ENCODE results near the gene TMEM178A. TPM values are rescaled to one million over a fixed set of nuclear protein-coding genes. Genes with fewer than 3 reads are reported as not detected.
A peak's percentile ranks its signal among the peaks of the same experiment; 100 is the strongest.
"Not testable (repeated sequence)": the region's sequence is repeated elsewhere in the genome, so short reads cannot be mapped to it uniquely, and the experiment has no call there.

The TMEM178A gene
- total RNA-seq, 1 donor from 2014 or later, result 3.0 TPM

DNA sequence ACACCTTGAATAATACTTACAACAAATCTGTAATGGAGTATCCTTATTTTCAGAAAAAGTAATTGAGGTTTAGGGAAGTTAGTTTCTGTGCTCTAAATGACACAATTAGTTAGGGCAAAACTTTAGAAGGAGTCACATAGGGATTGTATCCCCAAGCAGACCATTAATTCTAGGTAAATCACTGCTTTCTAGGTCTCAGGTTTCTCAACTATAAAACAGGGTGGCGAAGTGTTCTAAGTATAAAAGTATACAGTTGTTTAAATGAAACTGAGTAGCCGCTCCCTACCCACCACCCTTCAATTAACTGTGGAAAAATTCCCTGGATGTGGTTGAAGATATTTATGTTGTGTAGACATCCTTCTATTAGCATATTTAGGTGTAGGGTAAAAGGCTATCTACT, 19.9 kb upstream of the TMEM178A start:
- DNase-seq (ENCODE audit: missing footprints) (no peak), ATAC-seq (no peak)
- intact Hi-C loops (cut with DNase I), result no loop called here

DNA sequence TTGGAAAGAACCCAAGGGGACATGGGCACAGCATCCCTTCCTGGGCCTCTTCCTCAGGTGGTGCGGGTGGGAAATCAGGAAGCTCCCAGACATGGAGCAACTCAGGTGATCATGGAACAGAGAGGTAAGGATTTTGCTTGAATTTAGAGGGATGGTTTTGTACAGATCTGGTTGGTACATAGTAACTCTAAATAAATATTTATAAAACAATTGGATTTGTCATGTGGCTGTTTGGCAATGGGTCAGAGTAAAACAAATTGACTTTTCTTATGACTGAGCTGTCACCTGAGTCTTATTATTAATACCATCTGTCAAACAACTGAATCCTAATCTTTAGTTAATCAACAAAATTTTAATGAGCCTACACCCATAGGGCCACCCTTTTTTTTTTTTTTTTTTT, 19.4 kb upstream of the TMEM178A start:
- intact Hi-C loops (cut with DNase I), result no loop called here
- no peak for ATAC-seq
- DNase-seq (ENCODE audit: missing footprints), result no peak

DNA sequence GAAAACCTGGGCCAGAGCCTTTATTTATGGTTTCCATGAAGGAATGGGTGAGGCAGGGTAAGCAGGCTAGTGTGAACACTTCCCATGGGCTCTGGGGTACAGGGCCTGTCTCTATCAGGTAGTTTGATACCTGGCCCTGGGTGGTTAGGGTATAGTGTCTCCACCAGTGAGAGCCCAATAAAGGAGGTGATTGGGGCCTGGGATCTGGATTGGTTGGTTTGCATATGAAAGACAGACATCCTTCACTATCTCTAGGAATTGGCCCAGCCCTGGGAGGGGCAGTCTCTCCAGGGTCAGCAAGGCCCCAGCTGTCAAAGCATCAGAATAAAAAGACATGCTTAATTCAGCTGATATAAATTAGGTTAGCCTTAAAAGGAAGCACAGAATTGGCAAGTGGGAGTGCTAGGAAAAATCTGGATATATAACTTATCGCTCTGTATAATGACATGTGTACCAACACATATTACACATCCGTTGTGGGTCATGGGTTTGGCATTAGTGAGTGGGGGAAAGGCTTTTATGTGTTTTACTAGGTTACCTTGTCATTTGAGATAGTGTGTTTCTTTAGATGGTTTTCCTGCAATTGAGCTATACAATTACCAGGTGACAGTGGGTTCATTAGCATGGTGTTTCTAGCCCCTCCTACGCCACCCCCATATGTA, 18.5 kb upstream of the TMEM178A start:
- ATAC-seq, result no peak
- DNase-seq (ENCODE audit: missing footprints), result no peak
- intact Hi-C loops (cut with DNase I), result no loop called here

DNA sequence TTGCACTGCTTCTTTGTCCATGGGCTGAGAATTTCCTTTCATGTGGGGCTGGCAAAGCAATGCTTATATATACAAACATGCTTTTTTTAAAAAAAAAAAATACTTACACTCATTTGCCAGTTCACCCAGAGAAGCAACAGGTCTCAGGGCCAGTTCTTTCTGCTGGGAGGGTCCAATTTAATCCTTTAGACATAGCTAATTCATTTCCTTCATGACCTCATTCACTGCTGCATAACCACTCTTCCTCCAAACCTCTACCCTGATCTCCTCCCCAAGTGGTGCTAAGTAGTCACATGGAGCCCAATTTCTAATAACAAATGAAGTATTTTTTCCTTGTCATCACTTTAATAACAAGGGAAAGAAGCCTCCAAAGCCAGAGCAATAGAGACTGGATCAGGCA, 17.1 kb upstream of the TMEM178A start:
- intact Hi-C loops (cut with DNase I), result no loop called here
- no peak for ATAC-seq

DNA sequence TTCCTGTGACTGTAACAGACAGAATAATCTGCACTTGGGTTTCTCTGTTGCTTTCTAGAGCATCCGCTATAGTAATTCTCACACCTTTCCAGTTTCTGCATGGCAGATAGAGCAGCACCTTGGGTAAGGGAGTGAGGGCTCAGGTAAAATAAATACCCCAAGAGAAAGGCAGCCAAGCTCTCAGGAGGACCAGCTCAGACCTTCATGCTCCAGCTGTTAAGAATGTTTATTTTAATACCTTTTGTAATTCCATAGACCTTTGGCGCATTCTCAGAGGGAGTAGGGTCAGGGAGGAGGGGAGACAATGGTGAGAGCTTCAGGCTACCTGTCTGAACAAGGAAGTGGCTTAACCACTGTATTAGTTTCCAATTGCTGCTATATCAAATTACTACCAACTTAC, 16.2 kb upstream of the TMEM178A start:
- DNase-seq (ENCODE audit: missing footprints) (no peak), ATAC-seq (no peak)
- intact Hi-C loops (cut with DNase I), result no loop called here

More for the DNA sequence above, 17.1 kb upstream of the TMEM178A start:
- DNase-seq (ENCODE audit: missing footprints), result no peak

DNA sequence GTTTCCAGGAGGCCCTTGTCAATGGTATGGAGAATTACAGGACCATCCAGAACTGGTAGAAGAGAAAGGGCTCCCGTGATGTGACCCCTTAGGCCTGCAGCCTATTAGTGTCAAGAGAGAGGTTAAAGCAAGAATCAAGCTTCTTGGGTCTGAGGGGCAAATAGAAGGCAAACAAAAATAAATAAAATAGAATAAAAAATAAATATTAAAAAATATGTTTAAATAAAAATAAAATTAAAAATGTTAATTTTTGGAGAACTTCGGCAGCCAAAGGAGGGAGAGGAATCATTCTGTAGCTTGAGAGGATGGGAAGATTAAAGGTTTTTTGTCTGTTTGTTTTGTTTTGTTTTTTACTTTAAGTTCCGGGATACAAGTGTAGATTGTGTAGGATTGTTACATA, 15.2 kb upstream of the TMEM178A start:
- DNase-seq (ENCODE audit: missing footprints), result no peak
- no peak for ATAC-seq
- intact Hi-C loops (cut with DNase I), result no loop called here

DNA sequence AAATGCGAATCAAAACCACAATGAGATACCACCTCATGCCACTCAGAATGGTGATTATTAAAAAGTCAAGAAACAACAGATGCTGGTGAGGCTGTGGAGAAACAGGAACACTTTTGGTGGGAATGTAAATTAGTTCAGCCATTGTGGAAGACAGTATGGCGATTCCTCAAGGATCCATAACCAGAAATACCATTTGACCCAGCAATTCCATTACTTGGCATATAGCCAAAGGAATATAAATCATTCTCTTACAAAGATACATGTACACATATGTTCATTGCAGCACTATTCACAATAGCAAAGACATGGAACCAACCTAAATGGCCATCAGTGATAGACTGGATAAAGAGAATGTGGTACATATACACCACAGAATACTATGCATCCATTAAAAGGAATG, 9.5 kb upstream of the TMEM178A start:
- intact Hi-C loops (cut with DNase I); ATAC-seq: not testable (repeated sequence)

DNA sequence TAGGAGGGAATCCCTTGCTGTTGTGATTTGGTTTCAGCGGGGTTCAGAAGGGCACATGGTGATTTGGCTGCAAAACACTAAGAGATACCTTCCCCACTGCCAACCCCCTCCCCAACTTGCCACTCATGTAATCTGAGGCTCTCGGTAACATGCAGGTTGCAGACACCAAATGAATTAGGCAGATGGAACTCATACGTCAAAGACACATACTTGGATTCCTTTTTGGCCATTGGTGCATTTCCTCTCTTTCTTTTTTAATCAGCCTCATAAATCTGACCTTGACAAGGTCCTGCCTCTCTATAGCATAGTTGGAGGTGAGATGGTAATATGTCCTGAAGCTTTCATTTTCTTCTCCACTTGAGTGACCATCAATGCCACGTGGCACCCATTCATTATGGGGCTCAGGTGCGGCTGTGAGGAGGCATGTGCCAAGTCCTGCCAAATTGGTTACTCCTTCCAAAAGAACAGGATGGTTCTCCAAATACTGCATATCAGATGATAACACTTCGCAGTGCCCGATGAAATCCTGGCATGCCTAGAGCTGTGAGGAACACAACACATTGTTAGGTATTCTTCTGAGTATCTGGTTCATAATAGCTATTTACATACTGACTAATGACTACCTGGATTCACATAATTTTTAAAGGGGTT, 8.3 kb upstream of the TMEM178A start:
- DNase-seq (ENCODE audit: missing footprints) (no peak), ATAC-seq (no peak)
- intact Hi-C loops (cut with DNase I), result no loop called here

More for the DNA sequence above, 9.5 kb upstream of the TMEM178A start:
- DNase-seq (ENCODE audit: missing footprints), result not testable (repeated sequence)

DNA sequence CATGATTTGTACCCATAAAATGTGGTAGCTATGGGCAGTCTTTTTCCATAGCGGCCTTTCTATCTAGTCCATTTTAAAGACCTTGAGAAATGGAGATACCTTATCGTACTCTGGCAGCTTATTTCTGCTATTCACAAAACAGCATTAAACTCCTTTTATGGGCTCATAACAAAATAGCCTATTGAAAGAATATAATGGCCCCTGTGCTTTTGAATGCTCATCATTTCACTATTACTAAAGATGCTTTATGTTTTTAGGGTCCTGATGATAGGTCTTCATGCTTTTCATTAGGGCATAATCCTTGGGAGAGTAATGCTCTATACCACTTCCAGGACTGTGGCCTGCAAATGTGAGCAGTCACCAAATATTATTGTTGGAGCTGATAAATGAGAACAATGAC, 7.3 kb upstream of the TMEM178A start:
- DNase-seq (ENCODE audit: missing footprints) (no peak), ATAC-seq (no peak)
- intact Hi-C loops (cut with DNase I), result no loop called here

DNA sequence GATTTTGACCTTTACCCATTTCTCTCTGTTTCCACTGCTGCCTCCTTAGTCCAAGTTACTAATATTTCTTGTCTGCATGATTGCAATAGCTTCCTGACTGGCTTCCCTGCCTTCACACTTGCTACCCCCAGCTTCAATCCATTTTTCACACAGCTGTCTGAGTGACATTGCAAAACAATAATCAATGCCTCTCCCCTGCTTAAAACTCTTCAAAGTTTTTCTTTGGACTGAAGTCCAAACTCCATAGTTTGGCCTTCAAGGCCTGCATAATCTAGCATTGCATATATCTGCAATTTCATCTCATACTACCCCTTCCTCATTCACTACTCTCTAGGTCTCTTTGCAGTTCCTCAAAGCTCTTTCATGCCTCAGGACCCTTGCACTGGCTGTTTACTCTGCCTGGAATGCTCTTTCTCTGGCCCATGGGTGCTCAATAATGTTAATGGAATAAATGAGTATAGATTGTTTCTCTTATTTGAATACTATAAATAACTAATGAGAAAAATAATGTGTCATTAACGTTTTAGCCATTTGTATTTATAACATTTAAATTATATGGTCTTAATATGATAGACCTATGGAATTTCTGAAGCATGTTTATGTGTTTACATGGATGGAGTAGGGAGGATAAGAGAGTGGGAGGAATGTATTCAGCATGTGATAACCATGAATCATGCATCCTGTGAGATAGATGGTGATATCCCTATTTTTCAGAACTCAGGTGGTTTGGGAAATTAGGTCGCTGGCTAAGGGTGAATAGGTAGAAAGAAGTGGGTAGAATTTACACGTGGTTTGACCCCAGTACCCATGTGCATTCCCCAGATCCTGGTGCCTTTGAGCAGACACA, 5.7 kb upstream of the TMEM178A start:
- ATAC-seq, result no peak
- intact Hi-C loops (cut with DNase I), result no loop called here
- DNase-seq (ENCODE audit: missing footprints), result no peak

DNA sequence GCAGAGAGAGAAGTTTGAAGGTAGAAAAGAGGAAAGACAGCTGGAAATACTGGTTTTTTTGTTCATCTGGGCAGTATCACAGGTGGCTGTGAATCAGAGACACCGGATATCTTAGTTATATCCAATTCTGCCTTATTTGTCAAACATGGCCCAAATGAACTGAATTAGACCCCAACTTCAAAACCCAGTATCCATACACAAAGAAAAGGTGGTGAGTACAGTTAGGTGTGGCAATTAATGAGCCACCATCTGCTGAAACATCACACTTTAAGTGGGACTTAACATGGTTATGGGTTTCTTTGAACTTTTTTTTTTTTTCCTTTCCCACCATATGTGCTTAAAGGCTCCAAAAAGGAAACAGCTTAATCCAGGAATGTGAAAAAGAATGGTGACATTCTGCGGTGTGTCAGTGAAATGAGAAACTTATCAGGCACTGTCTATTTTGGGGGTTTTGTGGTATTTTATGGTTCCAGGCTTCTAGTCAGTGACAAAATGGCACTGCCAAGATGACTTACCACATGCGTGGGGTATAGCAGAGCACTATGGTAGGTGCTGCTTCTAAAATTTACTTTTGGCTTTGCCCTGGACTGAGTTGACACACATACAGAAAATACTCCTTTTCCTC, 5.0 kb upstream of the TMEM178A start:
- intact Hi-C loops (cut with DNase I), result no loop called here
- ATAC-seq (no peak), DNase-seq (ENCODE audit: missing footprints) (no peak)

DNA sequence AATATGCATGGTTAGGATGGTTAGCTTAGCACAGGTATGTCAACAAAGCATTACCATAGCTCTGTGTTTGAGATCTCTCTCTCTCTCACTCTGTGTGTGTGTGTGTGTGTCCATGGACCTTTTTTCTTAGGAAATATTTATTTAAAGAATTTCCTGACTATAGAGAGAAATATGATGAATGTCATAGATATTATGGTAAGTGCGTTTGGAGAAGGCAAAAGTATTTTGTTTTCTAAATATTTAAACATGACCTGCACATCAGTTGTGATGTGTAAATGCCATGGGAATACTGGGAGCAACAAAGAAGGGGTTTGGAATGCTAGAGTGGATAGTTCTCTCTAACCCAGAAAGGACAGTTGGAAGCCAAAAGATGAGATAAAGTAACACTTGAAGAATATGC, 3.9 kb upstream of the TMEM178A start:
- DNase-seq (ENCODE audit: missing footprints), result no peak
- intact Hi-C loops (cut with DNase I), result no loop called here
- ATAC-seq, result no peak

DNA sequence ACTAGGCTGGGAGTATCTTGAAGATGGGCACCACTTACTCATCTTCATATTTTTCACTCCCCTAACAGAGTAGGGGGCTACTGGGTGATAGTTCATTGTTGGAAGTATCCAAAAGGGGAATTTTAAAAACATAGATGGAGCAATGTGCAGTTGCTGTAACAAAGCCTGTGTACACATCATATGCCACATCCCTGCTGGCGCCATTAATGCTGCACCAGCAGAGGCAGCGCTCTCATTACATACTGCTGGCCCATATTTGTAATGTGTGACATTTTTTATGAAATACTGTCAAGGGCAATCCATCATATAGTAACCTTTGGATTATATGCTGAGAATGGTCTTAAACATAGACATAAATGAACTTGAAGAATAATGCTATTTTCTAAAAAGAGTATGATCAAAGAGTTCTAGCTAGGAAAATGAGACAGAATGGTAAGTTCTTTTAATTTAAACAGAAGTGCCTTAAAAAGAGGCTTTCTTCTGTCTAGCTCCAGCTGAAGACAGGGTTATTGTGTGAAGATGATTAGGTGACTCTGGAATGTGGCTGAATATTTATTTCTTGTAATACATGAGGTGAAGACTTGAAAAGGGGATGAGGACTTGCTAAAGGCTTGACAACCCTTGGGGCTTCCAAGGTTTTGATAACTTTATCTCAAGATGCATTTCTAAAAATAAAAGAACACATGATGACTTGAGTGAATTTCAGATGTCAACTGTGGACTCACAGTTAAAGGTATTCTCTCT, 2.4 kb upstream of the TMEM178A start:
- DNase-seq (ENCODE audit: missing footprints) (no peak), ATAC-seq (no peak)
- intact Hi-C loops (cut with DNase I), result no loop called here

DNA sequence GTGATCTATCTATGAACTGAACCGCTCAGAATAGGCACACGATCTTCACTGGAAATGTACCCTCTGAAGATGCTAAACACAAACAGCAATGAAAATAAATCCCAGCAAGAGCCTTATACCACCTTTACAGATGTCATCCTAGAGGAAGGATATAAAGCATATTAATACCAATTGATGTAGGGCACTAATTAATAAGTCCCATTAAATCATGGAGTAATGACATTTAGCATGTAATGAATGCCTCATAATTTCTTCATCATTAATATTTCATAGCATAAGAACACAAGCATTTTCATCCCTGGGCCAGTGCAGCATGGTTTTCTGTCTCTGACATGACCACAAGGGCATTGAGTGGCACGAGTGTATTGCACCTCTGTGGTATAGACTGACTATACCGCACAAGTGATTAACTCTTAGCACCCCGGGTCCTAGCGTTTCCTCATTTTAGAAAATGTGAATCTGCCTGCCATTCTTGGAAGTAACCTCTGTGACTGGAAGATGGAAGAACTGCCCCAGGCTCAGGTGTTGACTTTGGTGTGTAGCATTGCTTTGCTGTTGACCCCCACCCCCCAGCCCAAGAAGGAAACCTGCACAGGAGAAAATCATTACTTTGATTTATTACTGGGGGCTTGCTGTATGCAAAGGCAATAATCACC, 1.4 kb upstream of the TMEM178A start:
- intact Hi-C loops (cut with DNase I), result no loop called here
- no peak for DNase-seq (ENCODE audit: missing footprints)
- ATAC-seq, result no peak

DNA sequence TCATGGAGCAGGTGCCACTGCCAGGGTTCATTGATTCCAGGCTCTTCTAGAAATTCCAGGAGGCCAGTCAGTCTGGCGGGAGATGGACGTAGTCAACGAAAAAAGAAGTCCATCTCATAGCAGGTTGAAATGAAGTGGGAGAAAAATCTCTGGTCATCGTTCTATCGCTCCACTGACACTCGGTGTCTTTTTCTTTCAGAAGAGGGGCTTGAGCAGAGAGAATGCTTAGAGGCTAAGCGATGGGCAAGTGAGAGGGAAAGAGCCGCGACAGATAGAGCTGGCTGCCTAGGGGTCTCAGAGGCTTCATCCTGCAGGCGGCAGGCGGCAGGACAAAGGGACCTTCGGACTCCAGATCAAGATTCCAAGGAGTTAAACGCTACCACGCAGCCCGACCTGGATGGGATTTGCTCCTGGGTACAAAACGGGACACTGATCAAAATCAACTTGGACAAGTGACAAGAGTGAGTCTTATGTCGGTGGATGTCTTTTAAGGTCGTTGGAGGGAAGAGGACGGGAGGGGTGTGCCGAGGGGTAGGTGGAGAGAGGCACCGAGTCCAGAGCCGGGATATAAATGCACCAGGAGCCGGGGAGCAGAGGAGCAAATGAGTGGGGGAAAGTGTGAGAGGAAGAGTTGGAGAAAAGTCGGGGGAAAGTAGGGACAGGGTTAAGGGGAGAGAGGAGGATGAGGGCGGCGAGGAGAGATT, 677 bp upstream of the TMEM178A start:
- ATAC-seq, result no peak
- intact Hi-C loops (cut with DNase I), result loop anchor here (5.0 kb wide), 1 partner anchor 73 kb away; no protein-coding TSS in a partner anchor
- DNase-seq (ENCODE audit: missing footprints), result no peak

DNA sequence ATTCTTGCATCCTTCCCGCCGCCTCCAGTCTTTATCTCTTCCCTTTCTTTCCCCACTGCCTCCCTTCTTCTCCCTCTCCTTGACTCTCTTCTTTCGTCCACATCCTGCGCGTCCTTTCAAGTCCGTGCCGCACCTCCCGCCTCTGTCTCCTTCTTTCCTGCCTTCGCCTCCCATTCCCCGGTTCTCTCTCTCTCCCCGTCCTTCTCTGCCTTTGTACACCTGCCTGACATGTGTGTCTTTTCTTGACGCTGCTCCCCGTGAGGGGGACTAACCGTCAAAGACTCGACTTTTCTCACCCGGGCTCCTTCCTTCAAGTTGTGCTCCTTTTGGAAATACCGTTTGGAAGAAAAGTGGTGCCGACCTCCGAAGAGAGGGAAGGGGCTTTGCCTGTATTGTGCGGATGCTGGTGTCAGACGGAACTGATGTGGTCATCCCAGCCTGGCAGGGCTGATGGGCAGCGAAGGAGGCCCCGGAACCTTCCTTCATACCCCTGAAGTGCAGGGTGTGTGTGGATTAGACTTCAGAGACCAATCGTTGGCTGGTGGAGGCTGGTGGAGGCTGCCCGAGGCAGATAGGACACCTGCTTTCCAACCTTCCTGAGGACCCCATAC, 879 bp downstream of the TMEM178A start:
- intact Hi-C loops (cut with DNase I), result loop anchor here (5.0 kb wide), 1 partner anchor 74 kb away; no protein-coding TSS in a partner anchor
- ATAC-seq, result peak; percentile 24
- DNase-seq (ENCODE audit: missing footprints), result no peak

Data from Right ventricle myocardium inferior (tissue), 1 donor.